Psoas muscle (tissue), 8 donors: ENCODE data around the gene KCTD7. TPM values are rescaled to one million over a fixed set of nuclear protein-coding genes. Genes with fewer than 3 reads are reported as not detected.
"Not testable (repeated sequence)": the region's sequence is repeated elsewhere in the genome, so short reads cannot be mapped to it uniquely, and the experiment has no call there.

Experiments
- ATAC-seq, 4 donors: fragments of 200-7000 bp; cut with Tn5 transposase; one replicate each; pipeline ENCODE4 v1.9.1; 2020; ENCODE audit warnings: moderate library complexity in 3 of 4, mild to moderate bottlenecking in 2 of 4
- DNase-seq, 2 donors: peaks; one replicate each; pipeline ENCODE4 v3.0.0-alpha.2; 2020
- H3K27ac ChIP-seq: fragments of 200-600 bp; one replicate; pipeline ENCODE4 v1.8.0; 2022
- H3K27me3 ChIP-seq, 3 donors: fragments of 200-600 bp in 1 of 3; one replicate each; pipeline versions ENCODE4 v1.6.1 to v1.8.0; 2013 to 2022; ENCODE audit warnings: low read length in 2 of 3, mild to moderate bottlenecking in 2 of 3, moderate library complexity in 1 of 3; ENCODE audit not compliant: insufficient read depth in 3 of 3
- H3K36me3 ChIP-seq, 2 donors: fragments of 200-600 bp in 1 of 2; one replicate each; pipeline versions ENCODE4 v1.6.1 to v1.8.0; 2013 to 2022; ENCODE audit warnings: low read depth in 1 of 2, mild to moderate bottlenecking in 1 of 2, moderate library complexity in 1 of 2; ENCODE audit not compliant: insufficient read depth in 1 of 2
- H3K4me1 ChIP-seq: fragments of 200-600 bp; one replicate; pipeline ENCODE4 v1.8.0; 2022
- H3K4me3 ChIP-seq: fragments of 200-600 bp; one replicate; pipeline ENCODE4 v1.8.0; 2022; ENCODE audit warnings: mild to moderate bottlenecking
- H3K9me3 ChIP-seq: fragments of 200-600 bp; one replicate; pipeline ENCODE4 v1.8.0; 2022
- WGBS, 3 donors: extraction: QIAGEN DNeasy Blood & Tissue Kit; methylation state at CpG; one replicate each; pipeline versions ENCODE4 v1.1.6 to v1.1.7; 2013; 5-methylcytosine and 5-hydroxymethylcytosine counted together
- intact Hi-C, 2 donors: fragments of 100-400 bp; cut with DNase I; formaldehyde crosslinking; loops; one replicate each; pipeline versions ENCODE4 v1.11.0 to v1.14.2; 2022
- polyA plus RNA-seq, 3 donors: library from polyadenylated mRNA; stranded (reverse); fragments of 200-250 nt; gene quantifications; one replicate each; pipeline ENCODE4 v1.2.3, GENCODE V29; 2013
- total RNA-seq, 4 donors: library from RNA; stranded (reverse); fragmentation: NEBNext Ultra II Directional in 2 of 4; extraction: Animal tissue kit (Norgen Biotek cat#: 25700) in 2 of 4; gene quantifications; one replicate each; pipeline versions ENCODE4 v1.2.1 to v1.2.4, GENCODE V29; 2021 to 2023
- TF ChIP-seq, protein P1 (sequence below): fragments of 200-600 bp; IDR thresholded peaks from one replicate; pipeline ENCODE4 v1.8.0; 2022; ENCODE audit warnings: antibody characterized with exemption
- donor health status: healthy with polysubstance abuse.
- donor health status: DM: no; HTN: no; CAD: no; lungs with moderate emphysema.
- donor health status: Bipolar disorder and iron deficiency.
- donor health status: healthy.
- donor health status: DM: yes; HTN: yes; CAD: no.
- donor health status: DM: no; HTN: no; CAD: no.
- donor health status: DM: no; HTN: no; CAD: no.
- donor health status: DM: yes; HTN: yes; CAD: no.

KCTD7 gene
- total and polyA plus RNA-seq, 7 donors = 2.2 to 9.8 (median 4.0) TPM

DNA sequence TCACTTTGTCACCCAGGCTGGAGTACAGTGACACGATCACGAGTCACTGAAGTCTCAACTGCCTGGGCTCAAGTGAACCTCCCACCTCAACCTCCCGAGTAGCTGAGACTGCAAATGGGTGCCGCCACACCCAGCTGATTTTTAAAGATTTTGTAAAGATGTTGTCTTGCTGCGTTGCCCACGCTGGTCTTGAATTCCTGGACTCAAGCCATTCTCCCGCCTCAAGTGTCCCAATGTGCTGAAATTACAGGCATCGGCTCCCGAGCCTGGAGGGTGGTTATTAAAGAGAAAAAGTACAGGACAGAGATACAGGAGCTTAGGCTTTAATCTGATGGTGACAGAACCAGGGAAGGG lies 55.1 kb downstream of the KCTD7 start:
- no peak overlapping the region for H3K4me3 ChIP-seq
- DNase-seq (no peak), ATAC-seq (no peak)
- TF ChIP-seq, protein P1, sequence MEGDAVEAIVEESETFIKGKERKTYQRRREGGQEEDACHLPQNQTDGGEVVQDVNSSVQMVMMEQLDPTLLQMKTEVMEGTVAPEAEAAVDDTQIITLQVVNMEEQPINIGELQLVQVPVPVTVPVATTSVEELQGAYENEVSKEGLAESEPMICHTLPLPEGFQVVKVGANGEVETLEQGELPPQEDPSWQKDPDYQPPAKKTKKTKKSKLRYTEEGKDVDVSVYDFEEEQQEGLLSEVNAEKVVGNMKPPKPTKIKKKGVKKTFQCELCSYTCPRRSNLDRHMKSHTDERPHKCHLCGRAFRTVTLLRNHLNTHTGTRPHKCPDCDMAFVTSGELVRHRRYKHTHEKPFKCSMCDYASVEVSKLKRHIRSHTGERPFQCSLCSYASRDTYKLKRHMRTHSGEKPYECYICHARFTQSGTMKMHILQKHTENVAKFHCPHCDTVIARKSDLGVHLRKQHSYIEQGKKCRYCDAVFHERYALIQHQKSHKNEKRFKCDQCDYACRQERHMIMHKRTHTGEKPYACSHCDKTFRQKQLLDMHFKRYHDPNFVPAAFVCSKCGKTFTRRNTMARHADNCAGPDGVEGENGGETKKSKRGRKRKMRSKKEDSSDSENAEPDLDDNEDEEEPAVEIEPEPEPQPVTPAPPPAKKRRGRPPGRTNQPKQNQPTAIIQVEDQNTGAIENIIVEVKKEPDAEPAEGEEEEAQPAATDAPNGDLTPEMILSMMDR = no peak
- H3K9me3 ChIP-seq = no peaks in the 10 kb centered on the region
- no peaks in the 10 kb centered on the region for H3K27me3 ChIP-seq
- H3K27ac ChIP-seq = no peak overlapping the region
- H3K4me1 ChIP-seq = peaks cover 15% of the 10 kb centered on the region
- WGBS, 3 donors = 84 to 87% (median 87%) methylated on average over 9 of the region's 9 CpGs
- intact Hi-C loops = loop anchor here in 1 of 2 donors (2.0 kb wide), 2 partner anchors 55 to 57 kb away; partner anchors contain the start of genes KCTD7 and RABGEF1
- peaks cover 0 to 8% of the 10 kb centered on the region in 2 donors for H3K36me3 ChIP-seq

DNA sequence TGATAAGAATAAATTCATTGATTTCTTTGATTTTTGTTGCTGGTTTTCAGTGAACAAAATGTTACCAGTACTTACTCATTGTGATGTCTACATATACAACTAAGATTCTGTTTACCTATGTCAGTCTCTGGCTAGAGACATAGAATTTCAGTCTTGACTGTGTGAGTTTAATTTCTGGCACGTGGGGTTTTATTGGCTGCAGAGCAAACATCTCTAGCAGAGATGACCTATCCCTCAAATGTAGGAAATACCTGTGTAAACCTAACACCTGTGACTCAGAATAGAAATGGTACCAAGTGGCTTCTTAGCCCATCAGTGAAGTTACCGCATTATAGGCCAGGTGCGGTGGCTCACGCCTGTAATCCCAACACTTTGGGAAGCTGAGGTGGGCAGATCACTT lies 57.0 kb downstream of the KCTD7 start:
- not testable (repeated sequence) for H3K36me3 ChIP-seq, ATAC-seq, H3K4me3 ChIP-seq, H3K27me3 ChIP-seq, DNase-seq, H3K27ac ChIP-seq, H3K9me3 ChIP-seq
- WGBS, 3 donors = 89 to 93% (median 91%) methylated on average over 4 of the region's 4 CpGs
- intact Hi-C loops = loop anchor here in 1 of 2 donors (5.0 kb wide), 1 partner anchor 52 kb away; no protein-coding TSS in a partner anchor
- H3K4me1 ChIP-seq = peaks cover 14% of the 10 kb centered on the region

DNA sequence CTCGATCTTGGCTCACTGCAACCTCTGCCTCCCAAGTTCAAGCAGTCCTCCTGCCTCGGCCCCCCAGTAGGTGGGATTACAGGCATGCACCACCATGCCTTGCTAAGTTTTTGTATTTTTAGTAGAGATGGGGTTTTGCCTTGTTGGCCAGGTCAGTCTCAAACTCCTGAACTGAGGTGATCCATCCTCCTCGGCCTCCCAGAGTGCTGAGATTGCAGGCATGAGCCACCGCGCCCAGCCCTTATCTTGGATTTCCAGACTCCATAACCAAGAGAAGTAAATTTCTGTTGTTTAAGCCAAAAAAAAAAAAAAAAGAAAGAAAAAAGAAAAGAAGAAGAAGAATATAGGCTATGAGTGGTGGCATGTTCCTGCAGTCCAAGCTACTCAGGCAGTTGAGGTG lies 58.5 kb downstream of the KCTD7 start:
- Histone ChIP-seq H3K36me3 (peaks cover 0 to 5% of the 10 kb centered on the region in 2 donors), H3K4me3 (no peak overlapping the region), H3K4me1 (peaks cover 7% of the 10 kb centered on the region), H3K9me3 (no peaks in the 10 kb centered on the region), H3K27me3 (no peaks in the 10 kb centered on the region), H3K27ac (no peak overlapping the region)
- WGBS, 3 donors = 96 to 100% (median 97%) methylated on average over 5 of the region's 5 CpGs
- intact Hi-C loops = loop anchor here in 1 of 2 donors (5.0 kb wide), 1 partner anchor 50 kb away; no protein-coding TSS in a partner anchor
- ATAC-seq (no peak), DNase-seq (no peak)
- TF ChIP-seq, protein P1 = no peak

DNA sequence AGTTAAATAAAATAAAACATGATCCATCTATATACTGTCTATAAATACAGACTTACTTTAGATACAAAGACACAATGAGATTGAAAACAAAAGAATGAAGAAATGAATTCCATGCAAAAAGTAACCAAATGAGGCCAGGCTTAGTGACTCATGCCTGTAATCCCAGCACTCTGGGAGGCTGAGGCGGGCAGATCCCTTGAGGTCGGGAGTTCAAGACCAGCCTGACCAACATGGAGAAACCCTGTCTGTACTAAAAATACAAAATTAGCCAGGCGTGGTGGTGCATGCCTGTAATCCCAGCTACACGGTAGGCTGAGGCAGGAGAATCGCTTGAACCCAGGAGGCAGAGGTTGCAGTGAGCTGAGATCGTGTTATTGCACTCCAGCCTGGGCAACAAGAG lies 59.0 kb downstream of the KCTD7 start:
- H3K27ac ChIP-seq = not testable (repeated sequence)
- intact Hi-C loops = loop anchor here in 1 of 2 donors (5.0 kb wide), 1 partner anchor 50 kb away; no protein-coding TSS in a partner anchor

DNA sequence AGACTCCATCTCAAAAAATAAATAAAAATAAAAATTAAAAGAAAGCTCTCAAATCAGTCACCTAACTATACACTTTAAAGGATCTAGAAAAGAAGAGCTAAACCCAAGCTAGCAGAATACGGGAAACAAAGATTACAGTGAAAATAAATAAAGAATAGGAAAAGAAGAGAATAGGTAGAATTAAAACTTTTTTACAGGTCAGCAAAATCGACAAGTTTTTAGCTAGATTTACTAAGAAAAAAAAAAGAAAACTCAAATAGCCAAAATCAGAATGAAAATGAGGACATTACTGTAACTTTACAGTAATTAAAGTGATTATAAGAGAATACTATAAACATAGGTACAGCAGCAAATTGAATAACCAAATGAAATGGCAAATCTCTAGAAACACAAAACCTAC lies 60.4 kb downstream of the KCTD7 start:
- Histone ChIP-seq H3K9me3 (no peaks in the 10 kb centered on the region), H3K27ac (no peak overlapping the region), H3K36me3 (peaks cover 0 to 9% of the 10 kb centered on the region in 2 donors), H3K4me3 (no peak overlapping the region), H3K4me1 (no peaks in the 10 kb centered on the region), H3K27me3 (no peaks in the 10 kb centered on the region)
- 62 to 97% (median 97%) methylated on average over 2 of the region's 2 CpGs for WGBS, 3 donors
- TF ChIP-seq, protein P1 = no peak
- intact Hi-C loops = loop anchor here in 1 of 2 donors (5.0 kb wide), 1 partner anchor 48 kb away; no protein-coding TSS in a partner anchor
- no peak for ATAC-seq
- DNase-seq = no peak

More for the DNA sequence above, 59.0 kb downstream of the KCTD7 start:
- H3K36me3 ChIP-seq, H3K27me3 ChIP-seq, DNase-seq, H3K4me1 ChIP-seq, H3K4me3 ChIP-seq, H3K9me3 ChIP-seq, ATAC-seq: not testable (repeated sequence)
- 97 to 99% (median 99%) methylated on average over 6 of the region's 6 CpGs for WGBS, 3 donors

DNA sequence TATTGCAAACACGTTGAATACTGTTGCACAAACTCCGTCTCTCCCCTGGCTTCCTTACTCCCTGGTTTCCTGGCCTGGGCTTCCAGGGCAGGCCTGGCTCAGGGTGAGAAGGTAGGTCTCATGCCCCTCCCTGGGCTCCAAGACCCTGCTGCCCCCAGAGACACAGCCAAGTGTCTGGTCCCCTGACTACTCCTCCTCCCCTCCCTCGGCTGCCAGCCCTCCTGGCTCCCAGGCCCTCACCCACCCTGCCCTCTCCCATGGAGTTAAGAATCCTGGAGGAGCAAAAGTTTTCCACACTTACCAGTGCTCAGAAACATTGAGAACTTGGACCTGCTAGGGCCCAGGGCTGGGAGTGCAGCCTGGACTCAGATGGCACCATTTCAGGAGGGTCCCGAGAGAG lies 64.7 kb downstream of the KCTD7 start:
- no peak overlapping the region for H3K27ac ChIP-seq
- peaks cover 0 to 4% of the 10 kb centered on the region in 2 donors for H3K36me3 ChIP-seq
- no peak for ATAC-seq
- H3K4me3 ChIP-seq = no peak overlapping the region
- whole genome bisulfite sequencing, 3 donors = 69 to 87% (median 85%) methylated on average over 4 of the region's 4 CpGs
- intact Hi-C loops = no loop called here
- TF ChIP-seq, protein P1 = no peak
- DNase-seq = no peak
- H3K9me3 ChIP-seq = no peaks in the 10 kb centered on the region
- no peaks in the 10 kb centered on the region for H3K27me3 ChIP-seq
- H3K4me1 ChIP-seq = no peaks in the 10 kb centered on the region
